ENCODE data around the gene ATP13A3.

ATP13A3 gene

DNA sequence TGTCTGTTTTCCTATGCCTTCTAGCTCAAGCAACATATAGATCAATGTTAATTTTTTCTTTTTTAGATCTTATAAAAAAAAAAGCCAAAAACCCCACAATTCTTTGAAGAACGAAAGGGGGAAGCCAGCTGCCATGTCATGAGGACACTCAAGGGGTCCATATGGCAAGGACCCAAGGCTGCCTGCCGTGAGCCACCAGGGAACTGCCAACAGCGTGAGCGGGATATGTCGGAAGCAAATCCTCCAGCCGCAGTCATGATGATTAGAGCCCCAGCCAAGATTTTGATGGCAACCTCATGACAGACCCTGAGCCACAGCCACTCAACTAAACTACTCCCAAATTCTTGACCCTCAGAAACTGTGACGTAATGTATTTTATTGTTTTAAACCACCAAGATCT is 94.2 kb downstream of the ATP13A3 start:
- DNase-seq (ENCODE audit: low spot score): no peak

DNA sequence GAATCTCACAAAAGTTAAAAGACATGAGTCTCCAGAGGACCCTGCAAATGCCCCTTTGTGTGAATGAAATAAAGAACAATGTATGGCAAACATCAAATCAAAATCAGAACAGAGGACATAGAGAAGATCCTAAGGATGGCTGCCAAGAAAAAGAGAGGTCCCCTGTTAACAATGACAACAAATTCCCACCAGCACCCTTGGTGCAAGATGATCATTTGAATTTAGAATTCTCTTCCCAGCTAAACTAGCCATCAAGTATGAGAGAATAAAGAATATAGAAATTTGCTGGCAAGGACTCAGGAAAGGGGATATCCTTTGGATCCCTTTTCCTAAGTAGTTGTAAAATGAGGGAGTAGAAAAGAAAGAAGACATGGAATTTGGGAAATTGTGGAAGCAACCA is 96.0 kb downstream of the ATP13A3 start:
- DNase-seq (ENCODE audit: low spot score): no peak

DNA sequence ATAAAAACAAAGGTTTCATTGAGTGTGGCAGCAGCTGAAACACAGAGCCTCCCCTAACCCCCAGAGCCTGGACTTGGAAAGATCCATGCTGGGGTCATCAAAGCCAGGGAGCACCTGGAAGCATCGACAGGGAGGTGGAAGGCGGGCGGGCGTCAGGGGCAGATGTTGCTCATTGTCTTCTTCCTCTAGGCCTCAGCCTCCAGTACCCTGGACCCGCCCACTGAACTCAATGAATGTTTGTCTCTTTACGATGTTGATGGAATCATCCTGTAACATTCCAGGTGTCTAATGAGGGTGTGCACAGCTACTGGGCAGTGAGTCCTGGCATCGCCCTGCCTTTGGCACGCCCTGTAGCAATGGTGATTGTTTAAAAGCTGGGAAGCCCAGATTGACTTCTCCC is 97.5 kb downstream of the ATP13A3 start:
- DNase-seq (ENCODE audit: low spot score): no peak

DNA sequence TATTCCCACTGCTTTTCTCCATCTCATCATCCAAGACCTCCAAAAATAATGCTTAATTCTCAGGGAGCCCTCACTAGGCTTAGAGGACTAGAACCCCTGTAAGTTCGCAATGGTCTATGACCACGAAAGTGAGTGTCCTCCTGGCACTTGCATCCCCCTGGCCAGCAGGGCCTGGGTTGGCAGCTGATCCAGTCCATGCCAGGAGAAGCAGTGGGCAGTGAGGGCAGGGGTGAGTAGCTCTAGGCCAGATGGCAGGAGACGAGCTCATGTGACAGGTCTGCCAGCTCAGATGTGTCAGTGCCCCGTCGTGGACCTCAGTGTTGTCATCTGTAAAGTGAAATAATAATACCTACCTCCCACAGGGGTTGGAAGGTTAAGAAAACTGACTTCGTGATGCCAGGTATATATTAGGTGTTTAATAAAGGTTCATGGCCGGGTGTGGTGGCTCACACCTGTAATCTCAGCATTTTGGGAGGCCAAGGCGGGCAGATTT is 98.8 kb downstream of the ATP13A3 start:
- no peak for DNase-seq (ENCODE audit: low spot score)

DNA sequence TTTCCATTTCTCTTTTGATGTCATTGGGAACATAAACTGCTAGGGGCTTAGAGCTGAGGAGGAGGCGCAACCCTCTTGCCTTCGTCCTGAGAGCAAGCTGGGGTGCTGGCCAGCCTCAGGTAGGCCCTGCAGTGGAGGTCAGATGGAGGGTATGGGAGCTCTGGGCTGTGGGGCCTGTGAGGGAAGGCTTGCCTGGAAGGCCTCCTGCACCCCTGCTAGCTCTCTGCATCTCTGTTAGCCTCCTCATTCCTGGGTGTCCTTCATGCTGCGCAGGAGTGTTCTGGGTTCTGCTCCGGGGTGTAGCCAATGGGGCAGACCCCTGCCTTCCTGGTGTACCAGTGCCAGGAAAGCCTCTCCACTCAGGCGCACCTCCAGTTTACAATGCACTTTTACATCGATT is 99.5 kb downstream of the ATP13A3 start:
- no peak for DNase-seq (ENCODE audit: low spot score)

DNA sequence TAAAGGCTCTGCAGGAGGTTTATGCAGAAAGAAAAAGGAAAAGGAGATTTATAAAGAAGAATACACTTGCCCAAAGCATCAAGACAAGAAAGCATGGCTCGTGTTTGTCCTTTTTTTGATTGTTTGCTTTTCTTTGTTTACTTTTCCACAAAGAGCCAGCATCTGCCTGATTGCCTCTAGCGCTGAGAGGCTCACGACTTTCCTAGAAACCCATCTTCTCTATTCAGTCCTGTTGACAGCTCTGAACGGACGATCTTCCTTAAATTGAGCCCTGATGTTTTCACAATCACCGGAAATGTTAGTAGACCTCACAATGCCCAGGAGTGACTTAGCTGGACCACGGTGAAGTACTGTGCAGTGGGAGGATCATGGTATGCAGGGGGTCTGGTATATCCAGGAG is 100.2 kb downstream of the ATP13A3 start:
- DNase-seq (ENCODE audit: low spot score): no peak

GRCh38 chr3:194386066-194386465 is 100.7 kb downstream of the ATP13A3 start:
- DNase-seq (ENCODE audit: low spot score): no peak

DNA sequence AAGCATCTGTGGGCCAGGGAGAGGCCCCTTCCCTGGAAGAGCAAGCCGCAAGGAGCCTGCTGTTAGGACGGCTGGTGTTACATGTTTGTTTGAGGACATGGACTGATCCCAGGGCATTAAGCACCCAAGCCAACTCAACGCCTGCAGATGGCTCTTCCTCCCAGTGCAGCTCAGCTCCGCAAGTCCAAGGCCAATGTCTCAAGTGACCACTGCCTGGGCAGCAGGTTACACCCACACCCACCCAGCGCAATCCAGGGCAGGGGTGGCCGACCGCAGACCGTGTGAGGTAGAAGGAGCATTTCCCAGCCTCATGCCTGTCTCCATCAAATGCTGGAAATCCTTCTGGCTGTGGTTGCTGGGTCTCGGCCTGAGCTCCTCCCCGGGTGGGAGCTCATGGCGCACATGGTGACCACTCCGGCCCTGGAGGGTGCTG is 102.2 kb downstream of the ATP13A3 start:
- DNase-seq (ENCODE audit: low spot score): no peak

DNA sequence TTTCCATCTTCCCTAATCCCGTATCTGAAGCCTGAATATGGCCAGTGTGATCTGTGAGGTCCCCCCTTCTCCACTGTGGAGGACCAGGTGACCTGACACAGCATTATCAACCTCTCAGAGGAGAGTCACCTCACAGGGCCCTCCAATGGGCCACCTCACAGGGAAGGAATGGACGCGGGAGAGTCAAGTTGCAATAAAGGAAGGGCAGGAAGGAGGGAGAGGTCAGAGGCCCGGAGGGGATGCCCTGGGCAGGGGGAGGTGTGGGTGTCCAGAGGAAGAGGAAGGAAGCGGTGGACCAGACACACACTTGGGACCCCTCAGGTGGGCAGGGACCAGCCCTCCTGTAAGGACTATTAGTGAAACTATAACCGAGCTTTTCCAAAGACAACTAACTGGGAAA is 102.6 kb downstream of the ATP13A3 start:
- no peak for DNase-seq (ENCODE audit: low spot score)

- DNase-seq (ENCODE audit: low spot score): no peak
These were observed 103.4 kb downstream of the ATP13A3 start for GRCh38 chr3:194383276-194383940.

GRCh38 chr3:194382892-194383223 is 103.9 kb downstream of the ATP13A3 start:
- no peak for DNase-seq (ENCODE audit: low spot score)

DNA sequence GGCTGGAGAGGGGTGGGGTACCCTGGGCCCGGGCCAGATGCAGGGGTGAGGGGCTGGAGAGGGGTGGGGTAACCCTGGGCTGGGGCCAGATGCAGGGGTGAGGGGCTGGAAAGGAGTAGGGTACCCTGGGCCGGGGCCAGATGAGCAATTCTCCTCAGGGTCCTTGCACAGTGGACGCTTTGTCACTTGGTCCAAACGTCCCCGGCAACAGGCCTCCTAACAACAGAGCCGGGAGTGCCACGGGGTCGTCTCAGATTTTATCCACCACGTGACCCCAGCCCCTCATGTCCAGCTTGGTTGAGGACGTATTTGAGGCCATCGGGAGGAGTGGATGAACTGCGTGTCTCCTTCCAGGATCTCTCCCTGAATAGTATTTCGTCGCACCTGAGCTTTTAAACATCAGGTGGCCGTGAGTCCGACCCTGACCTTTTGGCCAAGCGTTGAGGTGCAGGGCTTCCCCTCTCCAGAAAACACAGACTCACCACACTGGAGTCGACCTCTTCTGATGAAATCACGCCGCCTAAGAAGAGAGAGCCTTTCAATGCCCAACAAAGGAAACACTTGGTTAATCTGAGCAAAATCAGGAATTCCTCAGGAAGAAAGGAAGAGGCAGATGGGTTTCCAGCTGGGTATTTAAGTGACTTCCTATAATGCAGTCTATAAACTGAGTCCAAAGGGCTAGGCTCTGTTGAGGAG is 104.5 kb downstream of the ATP13A3 start:
- DNase-seq (ENCODE audit: low spot score): no peak

DNA sequence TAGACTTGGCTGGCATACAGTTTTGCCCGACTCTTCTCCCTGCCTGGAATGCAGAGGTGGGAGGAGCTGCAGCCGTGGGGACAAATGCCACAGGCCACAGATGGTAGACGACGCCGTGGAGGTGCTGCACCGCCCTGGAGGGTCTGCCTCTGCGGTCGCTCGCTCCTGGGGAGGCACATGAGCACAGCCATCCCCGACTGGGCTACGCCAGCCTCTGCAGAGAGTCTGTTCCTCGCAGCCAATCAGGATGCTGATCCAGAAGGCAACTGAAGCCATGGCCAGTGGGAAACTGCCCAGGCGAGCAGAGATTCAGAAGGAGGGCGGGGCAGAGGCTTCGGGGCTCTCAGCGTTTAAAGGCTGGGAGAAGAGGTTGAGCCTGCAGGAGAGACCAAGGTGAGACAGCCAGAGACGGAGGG is 105.3 kb downstream of the ATP13A3 start:
- DNase-seq (ENCODE audit: low spot score): no peak

- DNase-seq (ENCODE audit: low spot score): no peak
These were observed 106.5 kb downstream of the ATP13A3 start for GRCh38 chr3:194380326-194380725.

DNA sequence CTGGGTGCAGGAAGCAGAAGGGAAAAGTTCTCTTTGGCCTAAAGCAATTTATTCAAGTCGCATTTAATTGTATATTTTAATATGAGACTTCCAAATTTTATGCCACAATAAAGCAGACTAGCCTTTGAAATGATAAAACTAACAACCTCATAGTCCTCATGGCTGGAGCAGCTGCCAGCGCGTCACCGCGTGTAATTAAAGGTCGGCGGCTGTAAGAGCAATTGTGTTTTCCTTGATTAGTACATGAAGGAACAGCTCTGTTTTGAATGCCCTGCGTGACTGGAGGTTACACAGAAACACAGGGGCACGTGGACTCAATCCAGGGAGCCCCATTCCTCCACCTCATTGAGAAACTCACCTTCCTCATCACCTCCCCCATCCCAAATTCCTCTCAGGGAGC is 107.2 kb downstream of the ATP13A3 start:
- no peak for DNase-seq (ENCODE audit: low spot score)

- no peak for DNase-seq (ENCODE audit: low spot score)
These were observed 107.6 kb downstream of the ATP13A3 start for GRCh38 chr3:194379231-194379630.

DNA sequence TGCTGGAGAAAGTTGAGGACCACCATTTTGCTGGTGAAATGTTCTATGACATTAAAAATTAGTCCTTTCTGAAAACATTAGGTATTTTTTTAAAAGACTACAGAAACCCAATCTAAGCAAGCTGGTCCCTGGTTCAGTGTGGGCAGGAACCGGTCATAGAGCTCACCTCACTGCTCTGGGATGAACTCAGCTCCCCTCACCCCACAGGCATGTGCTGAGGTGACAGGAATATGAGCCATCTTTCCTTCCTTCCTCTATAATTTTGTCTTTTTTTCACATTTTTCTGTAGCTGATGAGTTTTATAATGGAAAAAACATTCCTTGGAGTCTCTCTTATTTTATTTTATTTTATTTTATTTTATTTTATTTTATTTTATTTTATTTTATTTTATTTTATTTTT is 109.1 kb downstream of the ATP13A3 start:
- no peak for DNase-seq (ENCODE audit: low spot score)

- DNase-seq (ENCODE audit: low spot score): no peak
These were observed 110.6 kb downstream of the ATP13A3 start for GRCh38 chr3:194376241-194376560.

DNA sequence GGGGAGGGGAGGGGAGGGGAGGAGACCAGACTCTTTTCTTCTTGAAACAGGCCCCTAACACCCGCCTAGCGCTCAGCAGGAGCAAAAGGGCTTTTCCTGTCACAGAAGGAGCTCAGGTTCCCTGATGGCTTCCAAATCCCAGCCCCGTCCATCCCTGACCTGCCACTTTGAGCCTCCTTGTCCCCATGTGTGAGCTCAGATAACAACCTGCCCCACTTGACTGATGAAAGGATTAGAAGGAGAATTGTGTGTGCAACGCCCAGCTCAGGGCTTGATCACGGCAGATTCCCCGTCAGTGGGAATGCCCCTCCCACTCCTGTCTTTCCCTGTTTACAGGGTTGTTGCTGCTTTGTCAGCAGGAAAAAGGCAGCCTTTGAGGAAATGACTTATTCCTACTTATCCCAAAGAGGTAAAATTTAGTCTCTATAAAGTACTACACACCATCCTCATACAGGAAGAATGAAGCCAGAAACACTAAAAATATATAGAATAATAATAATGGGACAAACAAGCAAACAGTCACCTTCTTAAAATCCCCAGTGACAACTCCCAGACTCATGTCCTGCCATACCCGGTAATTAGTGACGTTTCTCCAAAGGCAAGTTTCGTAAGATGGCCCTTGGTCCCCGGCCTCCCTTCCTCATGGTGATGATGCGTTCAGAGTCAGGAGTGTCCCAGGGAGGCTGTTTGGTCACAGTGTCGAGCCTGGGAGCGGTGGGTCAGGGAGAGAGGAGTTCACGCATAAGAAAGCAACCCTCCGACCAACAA is 111.1 kb downstream of the ATP13A3 start:
- no peak for DNase-seq (ENCODE audit: low spot score)

GRCh38 chr3:194374935-194375334 is 111.9 kb downstream of the ATP13A3 start:
- DNase-seq (ENCODE audit: low spot score): no peak

- DNase-seq (ENCODE audit: low spot score): no peak
These were observed 112.9 kb downstream of the ATP13A3 start for GRCh38 chr3:194373899-194374298.

DNA sequence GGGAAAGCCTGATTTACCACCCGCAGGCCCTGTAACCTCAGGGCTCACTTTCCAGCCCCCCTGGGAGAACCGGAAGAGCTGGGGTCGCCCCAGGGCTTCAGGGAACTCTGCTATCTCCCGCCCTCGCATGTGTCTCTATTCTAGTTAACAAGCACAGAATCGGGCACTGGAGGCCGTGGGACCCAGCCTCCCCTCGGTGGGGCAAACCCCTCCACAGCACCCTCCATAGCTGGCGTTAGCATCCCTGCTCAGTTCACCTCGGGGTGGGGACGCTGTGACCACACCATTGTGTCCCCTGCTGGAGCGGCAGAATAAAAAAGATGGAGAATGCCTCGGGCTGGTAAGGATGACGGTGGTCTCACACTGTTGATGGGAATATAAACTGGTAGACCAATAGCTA is 113.8 kb downstream of the ATP13A3 start:
- no peak for DNase-seq (ENCODE audit: low spot score)

DNA sequence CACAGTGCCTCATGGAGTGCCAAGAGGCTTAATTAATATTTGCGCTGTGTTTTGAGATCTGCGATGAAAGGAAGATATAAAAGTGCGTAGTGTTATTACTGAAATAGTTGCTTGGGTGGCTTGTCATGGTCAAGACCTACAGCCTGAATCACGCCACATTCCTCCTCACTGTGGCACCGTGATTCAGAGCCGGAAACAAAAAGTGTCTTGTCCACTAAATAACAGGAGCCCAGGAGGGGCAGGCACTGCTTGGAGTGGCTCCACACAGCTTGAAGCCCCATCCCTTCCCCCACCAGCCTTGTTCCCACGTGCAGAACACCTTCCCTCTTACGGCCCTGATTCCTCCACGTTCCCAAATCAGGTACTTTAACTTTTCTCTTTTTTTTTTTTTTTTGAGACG is 116.0 kb downstream of the ATP13A3 start:
- no peak for DNase-seq (ENCODE audit: low spot score)
